A673 (cell line): ENCODE data around the gene DENND5A. TPM values are rescaled to one million over a fixed set of nuclear protein-coding genes. Genes with fewer than 3 reads are reported as not detected.

Experiments
- BruUV-seq: library from RNA; stranded (reverse); fragments of 400-500 nt; replicated peaks from 2 replicates; lab custom pipeline; 2021; lab: Mats Ljungman, UMichigan
- CTCF ChIA-PET: fragments of 300-600 bp; sonication (Branson Sonifier 250); formaldehyde crosslinking; loops from one replicate; lab custom pipeline; 2022; ENCODE audit warnings: antibody characterized with exemption; lab: Charles Lee
- POLR2A ChIA-PET: fragments of 300-600 bp; sonication (Branson Sonifier 250); formaldehyde crosslinking; loops from one replicate; lab custom pipeline; 2022; ENCODE audit warnings: antibody characterized with exemption; ENCODE audit not compliant: low non-redundant PET; lab: Charles Lee
- DNase-seq: peaks from one replicate; pipeline ENCODE4 v3.0.0-alpha.2; 2015; ENCODE audit warnings: low spot score
- H3K27ac ChIP-seq: fragments of 200-600 bp; sonication (generic); 2 replicates; pipeline ENCODE4 v1.5.1; 2016; ENCODE audit warnings: mixed run types, low read depth, mild to moderate bottlenecking, mixed read lengths, antibody characterized with exemption, low read length; ENCODE audit not compliant: poor library complexity, severe bottlenecking
- H3K27me3 ChIP-seq: fragments of 200-600 bp; sonication (generic); replicated peaks from 2 replicates; pipeline ENCODE4 v1.6.1; 2017; ENCODE audit warnings: mixed run types, low read depth, mild to moderate bottlenecking, mixed read lengths, antibody characterized with exemption, low read length; ENCODE audit not compliant: insufficient read depth, poor library complexity
- H3K36me3 ChIP-seq: fragments of 200-600 bp; sonication (generic); 2 replicates; pipeline ENCODE4 v1.6.1; 2016; ENCODE audit warnings: mixed run types, mild to moderate bottlenecking, mixed read lengths, antibody characterized with exemption, low read length; ENCODE audit not compliant: insufficient read depth, poor library complexity, severe bottlenecking
- H3K4me1 ChIP-seq: fragments of 200-600 bp; sonication (generic); 2 replicates; pipeline ENCODE4 v1.6.1; 2017; ENCODE audit warnings: mixed run types, mild to moderate bottlenecking, mixed read lengths, antibody characterized with exemption, low read length; ENCODE audit not compliant: insufficient read depth, poor library complexity, severe bottlenecking
- H3K4me3 ChIP-seq: fragments of 200-600 bp; sonication (generic); 2 replicates; pipeline ENCODE4 v1.5.1; 2016; ENCODE audit warnings: low read depth, mixed run types, mild to moderate bottlenecking, mixed read lengths, low read length; ENCODE audit not compliant: poor library complexity, severe bottlenecking
- H3K9me3 ChIP-seq: fragments of 200-600 bp; sonication (generic); 2 replicates; pipeline ENCODE4 v1.6.1; 2016; ENCODE audit warnings: mixed run types, low read depth, mild to moderate bottlenecking, mixed read lengths, antibody characterized with exemption, low read length; ENCODE audit not compliant: poor library complexity, severe bottlenecking
- EZH2 ChIP-seq: fragments of 200-600 bp; sonication (generic); IDR thresholded peaks from 2 replicates; pipeline ENCODE4 v1.6.1; 2017; ENCODE audit warnings: borderline replicate concordance, low read depth, mild to moderate bottlenecking, mixed read lengths, antibody characterized with exemption, low read length; ENCODE audit not compliant: poor library complexity, severe bottlenecking
- intact Hi-C: fragments of 100-400 bp; cut with micrococcal nuclease; formaldehyde crosslinking; loops from one replicate; pipeline ENCODE4 v1.10.0; 2022; ENCODE audit not compliant: unreplicated experiment
- total RNA-seq: library from RNA; stranded (reverse); gene quantifications from 2 replicates; pipeline ENCODE4 v1.2.3, GENCODE V29; 2021
- TF ChIP-seq, protein P1 (sequence below): fragments of 300-800, 200-600 bp; sonication (generic); conservative IDR thresholded peaks from 2 replicates; pipeline ENCODE4 v1.5.1; 2017; ENCODE audit warnings: low read depth, mild to moderate bottlenecking, antibody characterized with exemption, low read length, moderate library complexity, mixed read lengths

Gene DENND5A
- total RNA-seq, 1 experiment from 2014 or later, result 65.4 TPM

DNA sequence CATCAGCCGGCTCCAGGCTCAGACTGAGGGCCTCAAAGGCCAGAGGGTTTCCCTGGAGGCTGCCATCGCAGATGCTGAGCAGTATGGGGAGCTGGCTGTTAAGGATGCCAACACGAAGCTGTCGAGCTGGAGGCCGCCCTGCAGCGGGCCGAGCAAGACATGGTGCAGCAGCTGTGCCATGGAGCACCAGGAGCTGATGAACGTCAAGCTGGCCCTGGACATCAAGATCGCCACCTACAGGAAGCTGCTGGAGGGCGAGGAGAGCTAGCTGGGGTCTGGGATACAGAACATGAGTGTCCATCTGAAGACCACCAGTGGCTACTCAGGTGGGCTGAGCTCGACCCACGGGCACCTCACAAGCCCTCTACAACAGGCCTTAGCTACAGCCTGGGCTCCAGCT is 169.7 kb downstream of the DENND5A start:
- intact Hi-C loops, result no loop called here
- H3K36me3 ChIP-seq, result no peaks in the 10 kb centered on the region
- POLR2A ChIA-PET, result interaction anchor here (0.6 kb wide), 1 partner anchor 184 kb away, joined by 3 read pairs; the partner anchor contains the start of gene AKIP1
- H3K4me1 ChIP-seq, result no peaks in the 10 kb centered on the region
- TF ChIP-seq, protein P1, sequence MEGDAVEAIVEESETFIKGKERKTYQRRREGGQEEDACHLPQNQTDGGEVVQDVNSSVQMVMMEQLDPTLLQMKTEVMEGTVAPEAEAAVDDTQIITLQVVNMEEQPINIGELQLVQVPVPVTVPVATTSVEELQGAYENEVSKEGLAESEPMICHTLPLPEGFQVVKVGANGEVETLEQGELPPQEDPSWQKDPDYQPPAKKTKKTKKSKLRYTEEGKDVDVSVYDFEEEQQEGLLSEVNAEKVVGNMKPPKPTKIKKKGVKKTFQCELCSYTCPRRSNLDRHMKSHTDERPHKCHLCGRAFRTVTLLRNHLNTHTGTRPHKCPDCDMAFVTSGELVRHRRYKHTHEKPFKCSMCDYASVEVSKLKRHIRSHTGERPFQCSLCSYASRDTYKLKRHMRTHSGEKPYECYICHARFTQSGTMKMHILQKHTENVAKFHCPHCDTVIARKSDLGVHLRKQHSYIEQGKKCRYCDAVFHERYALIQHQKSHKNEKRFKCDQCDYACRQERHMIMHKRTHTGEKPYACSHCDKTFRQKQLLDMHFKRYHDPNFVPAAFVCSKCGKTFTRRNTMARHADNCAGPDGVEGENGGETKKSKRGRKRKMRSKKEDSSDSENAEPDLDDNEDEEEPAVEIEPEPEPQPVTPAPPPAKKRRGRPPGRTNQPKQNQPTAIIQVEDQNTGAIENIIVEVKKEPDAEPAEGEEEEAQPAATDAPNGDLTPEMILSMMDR, result peak; percentile 59
- TF ChIP-seq EZH2, result no peak
- no peak overlapping the region for H3K27ac ChIP-seq
- peaks cover 16% of the 10 kb centered on the region for H3K27me3 ChIP-seq
- H3K9me3 ChIP-seq, result no peaks in the 10 kb centered on the region
- BruUV-seq, result no TSS peak
- no peak overlapping the region for H3K4me3 ChIP-seq
- CTCF ChIA-PET, result no interaction called here
- peak; percentile 10 for DNase-seq

- Histone ChIP-seq H3K4me1 (no peaks in the 10 kb centered on the region), H3K9me3 (no peaks in the 10 kb centered on the region), H3K27ac (no peak overlapping the region), H3K36me3 (no peaks in the 10 kb centered on the region), H3K27me3 (peaks cover 22% of the 10 kb centered on the region), H3K4me3 (no peak overlapping the region)
- ChIA-PET CTCF (no interaction called here), POLR2A (no interaction called here)
- DNase-seq, result no peak
- TF ChIP-seq, protein P1, result no peak
- no peak for TF ChIP-seq EZH2
- BruUV-seq, result no TSS peak
- intact Hi-C loops, result no loop called here
Measured at GRCh38 chr11:9094420-9094819, 170.7 kb downstream of the DENND5A start.

DNA sequence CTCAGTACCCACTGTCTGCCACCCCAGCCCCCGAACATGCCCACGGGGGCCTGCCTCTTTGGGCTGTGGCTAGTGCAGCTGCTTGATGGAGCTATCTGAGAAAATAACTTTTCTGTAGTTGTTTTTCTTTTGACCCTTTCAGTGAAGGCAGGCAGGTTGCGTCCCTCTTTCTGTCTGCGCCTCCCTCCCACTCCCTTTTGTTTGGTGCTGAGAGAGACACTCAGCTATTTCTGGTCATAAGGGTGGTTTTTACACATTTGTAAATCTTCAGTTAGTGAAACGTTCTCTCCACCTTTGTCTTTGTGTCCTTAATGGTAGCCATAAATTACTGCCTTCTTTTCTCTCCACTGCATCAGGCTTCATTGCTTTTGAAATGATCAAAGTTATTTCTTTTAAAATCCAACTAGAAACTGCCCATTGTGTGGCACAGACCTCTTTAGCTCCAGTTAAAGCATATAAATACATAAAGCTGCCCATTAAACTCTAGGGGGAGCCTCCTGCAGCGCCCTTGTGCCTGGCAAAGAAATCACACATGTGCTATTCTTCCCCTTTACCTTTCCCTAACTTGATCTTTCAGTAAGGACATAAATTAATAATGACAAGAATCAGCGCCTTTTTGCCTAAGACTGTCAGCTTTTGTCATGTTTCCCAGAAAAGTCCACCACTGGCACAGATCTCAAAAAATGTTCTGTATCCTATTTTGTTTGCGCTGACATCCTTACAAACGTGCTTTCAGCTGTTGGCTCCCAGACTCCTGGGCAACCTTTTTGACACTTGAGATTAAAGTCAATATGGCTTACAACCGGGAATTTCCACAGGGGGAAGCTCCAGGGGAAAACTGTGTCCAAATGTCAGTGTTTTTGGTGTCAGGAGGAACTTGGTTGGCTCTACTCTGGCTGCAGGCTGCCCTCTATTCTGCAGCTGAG is 172.0 kb downstream of the DENND5A start:
- Histone ChIP-seq H3K4me1 (no peaks in the 10 kb centered on the region), H3K27ac (no peak overlapping the region), H3K9me3 (no peaks in the 10 kb centered on the region), H3K36me3 (no peaks in the 10 kb centered on the region), H3K4me3 (no peak overlapping the region), H3K27me3 (peaks cover 22% of the 10 kb centered on the region)
- BruUV-seq, result no TSS peak
- intact Hi-C loops, result no loop called here
- peak; percentile 5 for DNase-seq
- TF ChIP-seq, protein P1, result peak; percentile 40
- TF ChIP-seq EZH2, result no peak
- POLR2A ChIA-PET, result no interaction called here
- CTCF ChIA-PET, result interaction anchor here (1.3 kb wide), 1 partner anchor 413 kb away, joined by 5 read pairs; no protein-coding TSS in a partner anchor
